WTC11 (cell line): ENCODE data around the gene PKD2L1. TPM values are rescaled to one million over a fixed set of nuclear protein-coding genes. Genes with fewer than 3 reads are reported as not detected.

Source experiments
- ATAC-seq: fragments of 200-7000 bp; cut with Tn5 transposase; 2 replicates; pipeline ENCODE4 v1.10.0; 2021; ENCODE audit warnings: mild to moderate bottlenecking, moderate library complexity
- CTCF ChIA-PET: fragments of 300-600 bp; sonication (Branson Sonifier 250); formaldehyde crosslinking; loops from one replicate; lab custom pipeline; 2021; ENCODE audit warnings: antibody characterized with exemption; lab: Charles Lee
- POLR2A ChIA-PET: fragments of 350-600 bp; sonication (Branson Sonifier 250); formaldehyde crosslinking; loops from one replicate; lab custom pipeline; 2021; ENCODE audit warnings: antibody characterized with exemption; lab: Charles Lee
- DNase-seq: peaks from one replicate; pipeline ENCODE4 v3.0.0; 2021; ENCODE audit warnings: low spot score
- H3K27ac Mint-ChIP-seq: 2 replicates; pipeline ENCODE4 v1.8.0; 2021; ENCODE audit warnings: mixed read lengths
- H3K27me3 Mint-ChIP-seq: 2 replicates; pipeline ENCODE4 v1.8.0; 2021; ENCODE audit warnings: low read depth, mild to moderate bottlenecking, moderate library complexity, mixed read lengths
- H3K36me3 Mint-ChIP-seq: 2 replicates; pipeline ENCODE4 v1.8.0; 2021; ENCODE audit warnings: mixed read lengths
- H3K4me1 Mint-ChIP-seq: 2 replicates; pipeline ENCODE4 v1.8.0; 2022; ENCODE audit warnings: mixed read lengths
- H3K4me3 Mint-ChIP-seq: 2 replicates; pipeline ENCODE4 v1.8.0; 2021; ENCODE audit warnings: mild to moderate bottlenecking, moderate library complexity, mixed read lengths
- H3K9me3 Mint-ChIP-seq: 2 replicates; pipeline ENCODE4 v1.8.0; 2021; ENCODE audit warnings: mixed read lengths
- CDX4 ChIP-seq: fragments of 250-450 bp; sonication (Bioruptor Pico); IDR thresholded peaks from 2 replicates; pipeline ENCODE4 v1.9.0; 2021; ENCODE audit warnings: moderate library complexity, mild to moderate bottlenecking, inconsistent platforms, borderline replicate concordance
- CREB1 ChIP-seq: sonication (generic); formaldehyde crosslinking; IDR thresholded peaks from 2 replicates; pipeline ENCODE4 v1.8.0; 2023; ENCODE audit warnings: mild to moderate bottlenecking, missing genetic modification reagents
- EMX1 ChIP-seq: fragments of 250-450 bp; sonication (Bioruptor Pico); IDR thresholded peaks from 2 replicates; pipeline ENCODE4 v1.8.0; 2021; ENCODE audit warnings: mild to moderate bottlenecking
- ESRRA ChIP-seq: sonication (generic); formaldehyde crosslinking; IDR thresholded peaks from 2 replicates; pipeline ENCODE4 v1.8.1; 2022; ENCODE audit warnings: mild to moderate bottlenecking, missing genetic modification reagents, borderline replicate concordance
- FOXP4 ChIP-seq: sonication (generic); formaldehyde crosslinking; IDR thresholded peaks from 2 replicates; pipeline ENCODE4 v1.8.0; 2022; ENCODE audit warnings: mild to moderate bottlenecking, missing genetic modification reagents
- JUN ChIP-seq: sonication (generic); formaldehyde crosslinking; IDR thresholded peaks from 2 replicates; pipeline ENCODE4 v1.8.0; 2023; ENCODE audit warnings: mild to moderate bottlenecking, missing genetic modification reagents
- SMAD3 ChIP-seq: sonication (generic); formaldehyde crosslinking; IDR thresholded peaks from 2 replicates; pipeline ENCODE4 v1.8.0; 2022; ENCODE audit warnings: missing genetic modification reagents, mild to moderate bottlenecking, borderline replicate concordance
- SMAD4 ChIP-seq: sonication (generic); formaldehyde crosslinking; IDR thresholded peaks from 2 replicates; pipeline ENCODE4 v1.8.0; 2022; ENCODE audit warnings: mild to moderate bottlenecking, missing genetic modification reagents
- USF2 ChIP-seq: sonication (generic); formaldehyde crosslinking; IDR thresholded peaks from 2 replicates; pipeline ENCODE4 v1.8.1; 2023; ENCODE audit warnings: mild to moderate bottlenecking, missing genetic modification reagents, moderate library complexity
- ZBTB21 ChIP-seq: sonication (generic); formaldehyde crosslinking; IDR thresholded peaks from 2 replicates; pipeline ENCODE4 v1.8.1; 2023; ENCODE audit warnings: mild to moderate bottlenecking, missing genetic modification reagents, borderline replicate concordance
- ZBTB43 ChIP-seq: sonication (generic); formaldehyde crosslinking; IDR thresholded peaks from 2 replicates; pipeline ENCODE4 v1.8.1; 2023; ENCODE audit warnings: mild to moderate bottlenecking, missing genetic modification reagents
- ZNF512 ChIP-seq: sonication (generic); formaldehyde crosslinking; IDR thresholded peaks from 2 replicates; pipeline ENCODE4 v1.8.1; 2022; ENCODE audit warnings: missing genetic modification reagents, borderline replicate concordance
- total RNA-seq: library from RNA; stranded (reverse); gene quantifications from 3 replicates; pipeline ENCODE4 v1.2.3, GENCODE V29; 2021

The PKD2L1 gene
- total RNA-seq, 1 experiment from 2014 or later, result not detected

GRCh38 chr10:100357059-100357858, 27.2 kb upstream of the PKD2L1 start:
- Mint-ChIP-seq H3K4me3 (no peak overlapping the region), H3K27ac (peak overlapping the region; percentile 89), H3K4me1 (peaks cover 55% of the 10 kb centered on the region), H3K9me3 (no peaks in the 10 kb centered on the region), H3K36me3 (peaks cover 93% of the 10 kb centered on the region), H3K27me3 (no peaks in the 10 kb centered on the region)
- POLR2A ChIA-PET, result interaction anchor here (0.9 kb wide), 1 partner anchor 16 kb away, joined by 6 read pairs; no protein-coding TSS in a partner anchor
- ATAC-seq, result no peak
- CTCF ChIA-PET, result interaction anchor here (1.1 kb wide), 1 partner anchor 8 kb away, joined by 5 read pairs; no protein-coding TSS in a partner anchor
- no peak for TF ChIP-seq EMX1 (CRISPR knock-in tag)
- no peak for TF ChIP-seq FOXP4
- TF ChIP-seq ZBTB43 (CRISPR knock-in tag), result no peak
- no peak for DNase-seq

- peaks cover 57% of the 10 kb centered on the region for H3K4me1 Mint-ChIP-seq
Measured at GRCh38 chr10:100356067-100357017, 26.3 kb upstream of the PKD2L1 start.

More at GRCh38 chr10:100356067-100357017, 26.3 kb upstream of the PKD2L1 start:
- CTCF ChIA-PET, result no interaction called here
- no peaks in the 10 kb centered on the region for H3K27me3 Mint-ChIP-seq
- H3K4me3 Mint-ChIP-seq, result no peak overlapping the region
- no peak for ATAC-seq
- DNase-seq, result no peak
- POLR2A ChIA-PET, result no interaction called here
- H3K9me3 Mint-ChIP-seq, result no peaks in the 10 kb centered on the region
- no peak overlapping the region for H3K27ac Mint-ChIP-seq
- no peak for TF ChIP-seq SMAD3 (CRISPR knock-in tag)
- no peak for TF ChIP-seq CREB1 (CRISPR knock-in tag)
- no peak for TF ChIP-seq ZNF512
- no peak for TF ChIP-seq CDX4
- TF ChIP-seq ESRRA (CRISPR knock-in tag), result no peak
- no peak for TF ChIP-seq JUN (CRISPR knock-in tag)
- TF ChIP-seq ZBTB21 (CRISPR knock-in tag), result no peak
- TF ChIP-seq USF2 (CRISPR knock-in tag), result no peak
- no peak for TF ChIP-seq SMAD4 (CRISPR knock-in tag)
- TF ChIP-seq, all 79 proteins: peak for 0
- peaks cover 92% of the 10 kb centered on the region for H3K36me3 Mint-ChIP-seq
